Mesodermal cell (in vitro differentiated cells): ENCODE results near the gene FTCD.

Experiments
- H3K27ac ChIP-seq: 2 replicates; pipeline ENCODE4 v1.7.0; 2013; ENCODE audit warnings: mild to moderate bottlenecking, low read depth, low read length, moderate library complexity; ENCODE audit not compliant: severe bottlenecking
- H3K36me3 ChIP-seq: 2 replicates; pipeline ENCODE4 v1.7.1; 2013; ENCODE audit warnings: mild to moderate bottlenecking, low read length, moderate library complexity; ENCODE audit not compliant: control insufficient read depth, insufficient read depth
- H3K4me1 ChIP-seq: one replicate; pipeline ENCODE4 v1.7.1; 2013; ENCODE audit warnings: mild to moderate bottlenecking, low read length; ENCODE audit not compliant: insufficient read depth, control insufficient read depth, poor library complexity, severe bottlenecking
- H3K4me3 ChIP-seq: 2 replicates; pipeline ENCODE4 v1.7.0; 2013; ENCODE audit warnings: low read length, control low read depth, mild to moderate bottlenecking; ENCODE audit not compliant: insufficient read depth, poor library complexity, severe bottlenecking; ENCODE audit errors: extremely low read depth
- H3K9me3 ChIP-seq: 2 replicates; pipeline ENCODE4 v1.7.1; 2013; ENCODE audit warnings: mild to moderate bottlenecking, low read length, moderate library complexity; ENCODE audit not compliant: control insufficient read depth
- WGBS, 2 experiments: methylation state at CpG; one replicate each; pipeline ENCODE4 v1.1.5; 2013; ENCODE audit warnings: missing lambda C conversion rate in 2 of 2; ENCODE audit not compliant: insufficient coverage in 2 of 2; 5-methylcytosine and 5-hydroxymethylcytosine counted together

The FTCD gene

DNA sequence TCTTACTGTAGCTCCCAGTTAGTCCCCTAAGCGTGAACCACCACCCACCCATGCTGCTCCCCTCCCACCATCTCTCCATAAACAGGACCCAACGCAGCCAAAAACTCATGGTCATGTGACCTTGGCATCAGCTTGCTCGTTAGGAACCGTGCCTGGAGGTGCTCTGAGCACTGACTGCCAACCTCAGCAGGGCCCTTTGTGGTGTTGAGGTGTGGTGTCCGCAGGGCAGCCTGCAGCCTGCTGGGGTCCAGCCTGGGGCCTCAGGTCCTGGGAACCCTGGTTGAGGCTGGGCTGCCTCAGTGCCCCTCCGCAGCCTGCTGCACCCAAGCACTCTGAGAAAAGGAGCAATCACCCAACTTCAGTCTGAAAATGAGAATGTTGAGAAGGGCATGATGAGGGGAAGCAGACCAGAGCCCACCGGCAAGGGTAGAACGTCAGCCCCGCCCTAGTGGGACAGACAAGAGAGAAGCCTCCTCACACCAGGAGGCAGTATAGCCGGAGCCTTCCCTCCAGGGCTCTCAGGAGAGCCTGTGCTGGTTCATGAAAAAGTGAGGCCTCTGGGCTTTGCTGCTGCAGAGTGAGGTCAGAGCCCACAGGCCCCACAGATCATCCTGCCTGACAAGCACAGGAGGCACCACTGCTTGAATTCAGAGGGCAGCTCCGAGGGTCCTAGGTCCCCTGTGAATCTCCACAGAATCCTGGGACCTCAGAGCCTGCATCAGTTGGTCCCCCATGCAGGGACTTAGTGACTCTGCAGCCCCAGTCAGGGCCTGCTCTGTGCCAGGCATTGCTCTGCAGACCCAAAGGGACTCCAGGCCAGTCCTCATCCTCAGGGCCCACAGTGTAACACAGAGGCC is 62.3 kb downstream of the FTCD start:
- WGBS, 2 experiments: 94 to 97% methylated on average over 4 to 10 of the region's 11 CpGs
- no peaks in the 10 kb centered on the region for H3K4me1 ChIP-seq
- no peak overlapping the region for H3K4me3 ChIP-seq
- no peak overlapping the region for H3K27ac ChIP-seq
- no peaks in the 10 kb centered on the region for H3K36me3 ChIP-seq
- peaks cover 8% of the 10 kb centered on the region for H3K9me3 ChIP-seq

DNA sequence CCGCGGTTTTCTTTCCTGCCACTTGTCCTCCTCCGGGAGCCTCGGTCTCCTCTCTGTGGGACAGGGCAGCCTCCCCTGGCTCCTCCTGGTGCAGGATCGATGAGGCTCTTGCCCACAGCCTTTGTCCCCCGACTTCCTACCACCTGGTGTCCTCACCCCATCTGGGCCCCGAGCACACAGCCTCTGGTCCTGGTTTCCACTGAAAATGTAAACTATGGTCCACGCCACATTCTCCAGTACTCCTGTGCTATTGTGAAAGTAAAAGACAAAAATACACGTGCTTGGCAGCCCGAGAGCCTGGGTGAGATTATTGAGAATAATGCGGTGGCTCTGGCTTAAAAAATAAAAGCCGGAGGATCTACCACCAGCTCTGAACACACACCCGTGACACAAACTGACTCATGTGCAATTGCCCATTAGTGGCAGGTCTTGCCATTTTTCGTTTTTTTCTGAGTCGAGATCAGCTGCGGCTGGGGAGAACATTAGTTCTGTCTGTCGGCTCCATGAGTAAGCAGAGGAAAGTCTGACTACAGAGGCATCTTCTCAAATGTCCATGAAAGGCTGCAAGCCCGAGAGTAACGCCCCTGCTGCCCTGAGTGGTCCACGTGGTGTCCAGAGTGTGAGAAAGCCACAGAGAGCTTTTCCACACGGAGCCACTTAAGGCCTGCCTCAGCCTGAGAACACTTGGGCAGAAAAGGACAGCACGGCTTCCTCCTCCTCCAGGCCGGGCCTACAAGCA is 63.2 kb downstream of the FTCD start:
- Histone ChIP-seq H3K27ac (no peak overlapping the region), H3K4me3 (no peak overlapping the region), H3K9me3 (peaks cover 15% of the 10 kb centered on the region), H3K4me1 (no peaks in the 10 kb centered on the region), H3K36me3 (no peaks in the 10 kb centered on the region)
- WGBS, 2 experiments: 94 to 96% methylated on average over 19 to 22 of the region's 23 CpGs

DNA sequence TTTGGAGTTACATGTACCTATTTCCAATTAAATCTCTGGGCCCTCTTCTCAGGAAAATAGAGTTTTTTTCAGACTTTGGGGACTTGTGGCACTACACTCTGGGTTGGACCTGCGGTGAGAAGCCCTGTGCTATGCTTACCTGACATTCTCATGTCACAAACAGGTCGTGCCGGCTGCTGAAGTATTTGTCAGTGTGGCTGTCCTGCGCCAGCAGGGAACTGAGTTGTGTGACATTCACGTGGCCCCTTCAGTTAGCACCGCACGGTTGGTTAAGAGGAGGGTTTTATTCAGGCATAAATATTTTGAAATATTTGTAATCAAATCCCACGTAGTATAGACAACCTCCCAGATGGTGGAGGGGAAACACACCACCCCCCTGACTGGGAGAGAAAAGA is 63.8 kb downstream of the FTCD start:
- Histone ChIP-seq H3K4me1 (no peaks in the 10 kb centered on the region), H3K27ac (no peak overlapping the region), H3K36me3 (no peaks in the 10 kb centered on the region), H3K9me3 (peaks cover 18% of the 10 kb centered on the region), H3K4me3 (no peak overlapping the region)
- 94 to 95% methylated on average over 3 to 5 of the region's 8 CpGs for WGBS, 2 experiments

DNA sequence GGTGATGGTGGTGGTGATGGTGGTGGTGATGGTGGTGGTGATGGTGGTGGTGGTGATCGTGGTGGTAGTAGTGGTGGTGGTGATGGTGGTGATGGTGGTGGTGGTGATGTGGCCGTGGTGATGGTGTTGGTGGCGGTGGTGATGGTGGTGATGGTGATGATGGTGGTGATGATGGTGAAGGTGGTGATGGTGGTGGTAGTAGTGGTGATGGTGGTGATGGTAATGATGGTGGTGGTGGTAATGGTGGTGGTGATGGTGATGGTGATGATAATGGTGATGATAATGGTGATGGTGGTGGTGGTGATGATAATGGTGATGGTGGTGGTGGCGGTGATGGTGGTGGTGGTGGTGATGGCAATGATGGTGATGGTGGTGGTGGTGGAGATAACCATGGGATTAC is 64.3 kb downstream of the FTCD start:
- Histone ChIP-seq H3K27ac (no peak overlapping the region), H3K4me3 (no peak overlapping the region)
- WGBS, 2 experiments: 86 to 90% methylated on average over 2 to 3 of the region's 4 CpGs

DNA sequence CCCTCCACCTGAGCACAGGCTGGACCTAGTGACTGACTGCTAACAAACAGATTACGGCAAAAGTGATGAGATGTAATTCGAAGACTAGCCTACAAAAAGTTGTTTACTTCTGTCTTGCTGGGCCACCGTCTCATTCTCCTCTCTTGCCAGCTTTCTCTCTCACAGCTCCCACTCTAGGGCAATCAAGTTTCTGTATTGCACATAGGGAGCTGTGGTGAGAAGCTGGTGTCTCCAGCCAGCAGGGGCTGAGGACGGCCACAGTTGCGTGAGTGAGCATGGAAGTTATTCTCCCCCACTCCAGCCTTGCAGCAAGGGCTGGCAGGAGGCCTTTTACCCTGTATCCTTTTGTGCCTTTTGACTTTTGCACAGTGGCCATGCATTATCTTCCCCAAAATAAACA is 66.1 kb downstream of the FTCD start:
- H3K4me1 ChIP-seq: no peaks in the 10 kb centered on the region
- H3K9me3 ChIP-seq: peaks cover 18% of the 10 kb centered on the region
- WGBS, 2 experiments: 88 to 93% methylated on average over 4 of the region's 5 CpGs

More for the DNA sequence above, 64.3 kb downstream of the FTCD start:
- Histone ChIP-seq H3K9me3 (peaks cover 18% of the 10 kb centered on the region), H3K36me3 (no peaks in the 10 kb centered on the region), H3K4me1 (no peaks in the 10 kb centered on the region)

DNA sequence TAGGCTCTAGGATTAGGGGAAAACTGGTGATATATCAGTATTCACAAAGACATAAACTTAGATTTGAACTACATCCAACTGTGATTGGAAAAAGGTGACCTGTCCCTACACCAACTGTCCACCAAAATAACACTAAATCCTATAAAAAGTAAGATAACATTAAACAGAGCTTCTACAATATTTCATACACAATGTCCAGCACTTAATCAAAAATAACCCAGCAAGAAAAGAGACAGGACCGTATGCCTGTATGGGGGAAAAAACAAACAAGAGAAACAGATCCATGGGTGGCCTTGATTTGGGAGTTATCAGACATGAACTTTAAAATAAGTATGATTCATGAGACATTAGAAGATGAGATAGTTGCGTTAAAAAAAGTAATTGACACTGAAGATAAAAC is 67.2 kb downstream of the FTCD start:
- peaks cover 18% of the 10 kb centered on the region for H3K9me3 ChIP-seq
- 100% methylated on average over 1 of the region's 2 CpGs; no CpG with 5 or more reads in 1 of the 2 experiments for WGBS, 2 experiments
- no peak overlapping the region for H3K27ac ChIP-seq
- H3K4me3 ChIP-seq: no peak overlapping the region
- no peaks in the 10 kb centered on the region for H3K36me3 ChIP-seq
- peaks cover 3% of the 10 kb centered on the region for H3K4me1 ChIP-seq

More for the DNA sequence above, 66.1 kb downstream of the FTCD start:
- H3K36me3 ChIP-seq: no peaks in the 10 kb centered on the region
- H3K27ac ChIP-seq: no peak overlapping the region
- H3K4me3 ChIP-seq: no peak overlapping the region

DNA sequence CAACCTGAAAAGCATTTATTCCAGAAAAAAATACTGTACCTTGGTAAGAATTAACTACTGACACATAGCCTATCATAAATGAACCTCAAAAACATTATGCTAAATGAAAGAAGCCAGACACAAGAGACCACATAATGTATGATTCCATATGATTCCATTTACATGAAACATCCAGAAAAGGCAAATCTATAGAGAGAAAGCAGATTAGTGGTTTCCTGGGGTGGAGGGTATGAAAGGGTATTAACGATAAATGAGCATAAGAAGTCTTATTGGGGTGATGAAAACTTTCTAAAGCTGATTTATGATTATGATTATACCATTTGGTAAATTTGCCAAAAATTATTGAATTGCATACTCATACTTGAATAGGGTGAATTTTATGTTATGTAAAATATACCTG is 67.7 kb downstream of the FTCD start:
- Histone ChIP-seq H3K9me3 (peaks cover 18% of the 10 kb centered on the region), H3K4me3 (no peak overlapping the region), H3K36me3 (no peaks in the 10 kb centered on the region), H3K4me1 (peaks cover 3% of the 10 kb centered on the region), H3K27ac (no peak overlapping the region)
- no CpG with 5 or more reads among the region's 1 CpG for WGBS, 2 experiments
